HG03103 (cell line): ENCODE data around the gene PNPLA7.
A peak's percentile ranks its signal among the peaks of the same experiment; 100 is the strongest.
"Not testable (repeated sequence)": the region's sequence is repeated elsewhere in the genome, so short reads cannot be mapped to it uniquely, and the experiment has no call there.

Experiments
- ATAC-seq: cut with Tn5 transposase; IDR thresholded peaks from one replicate; pipeline ENCODE4 v1.9.1; 2021; ENCODE audit warnings: low read depth; ENCODE audit not compliant: unreplicated experiment

PNPLA7 gene

GRCh38 chr9:137426018-137426681, 124.1 kb downstream of the PNPLA7 start:
- no peak for ATAC-seq

GRCh38 chr9:137423514-137424291, 126.5 kb downstream of the PNPLA7 start:
- ATAC-seq: peak; percentile 19

- ATAC-seq: peak; percentile 72
These were observed 127.3 kb downstream of the PNPLA7 start, which contains the start of the genes EXD3 and NOXA1 for GRCh38 chr9:137422604-137423513. Gene EXD3 (minus strand): TSS chr9:137423162. CDS start chr9:137395357, 27,805 bp downstream. Gene NOXA1 (plus strand): TSS chr9:137423393. CDS start chr9:137423530, 137 bp downstream.

- no peak for ATAC-seq
These were observed 128.2 kb downstream of the PNPLA7 start for GRCh38 chr9:137421838-137422603.

- ATAC-seq: no peak
These were observed 132.8 kb downstream of the PNPLA7 start for GRCh38 chr9:137417161-137418021.

DNA sequence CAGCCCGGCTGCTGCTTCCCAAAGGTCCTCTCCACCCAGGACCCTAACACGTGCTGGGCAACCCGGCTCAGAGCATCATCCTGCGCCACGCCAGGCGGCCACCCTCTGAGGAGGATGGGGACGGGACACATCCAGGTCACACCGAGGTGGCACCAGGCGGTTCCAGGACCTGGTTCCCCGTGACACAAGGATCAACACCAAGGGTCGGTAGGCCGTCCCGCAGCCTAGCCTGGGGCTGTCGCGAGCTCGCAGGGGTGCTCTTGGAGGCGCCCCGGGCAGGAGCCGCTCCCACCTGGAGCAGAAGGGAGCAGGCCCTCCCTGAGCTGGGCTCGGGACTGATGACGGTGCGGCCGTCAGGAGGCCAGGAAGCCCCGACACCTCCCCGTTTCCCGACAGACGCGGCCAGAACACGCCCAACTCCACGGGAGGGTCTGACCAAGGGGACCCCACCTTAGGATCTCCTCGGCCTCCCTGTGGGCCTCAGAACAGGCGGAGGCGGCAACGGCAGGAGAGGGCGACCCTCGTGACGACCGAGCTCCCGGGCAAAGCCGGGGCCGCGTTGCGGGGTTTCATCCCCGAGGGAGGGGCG, 133.5 kb downstream of the PNPLA7 start:
- ATAC-seq: no peak

DNA sequence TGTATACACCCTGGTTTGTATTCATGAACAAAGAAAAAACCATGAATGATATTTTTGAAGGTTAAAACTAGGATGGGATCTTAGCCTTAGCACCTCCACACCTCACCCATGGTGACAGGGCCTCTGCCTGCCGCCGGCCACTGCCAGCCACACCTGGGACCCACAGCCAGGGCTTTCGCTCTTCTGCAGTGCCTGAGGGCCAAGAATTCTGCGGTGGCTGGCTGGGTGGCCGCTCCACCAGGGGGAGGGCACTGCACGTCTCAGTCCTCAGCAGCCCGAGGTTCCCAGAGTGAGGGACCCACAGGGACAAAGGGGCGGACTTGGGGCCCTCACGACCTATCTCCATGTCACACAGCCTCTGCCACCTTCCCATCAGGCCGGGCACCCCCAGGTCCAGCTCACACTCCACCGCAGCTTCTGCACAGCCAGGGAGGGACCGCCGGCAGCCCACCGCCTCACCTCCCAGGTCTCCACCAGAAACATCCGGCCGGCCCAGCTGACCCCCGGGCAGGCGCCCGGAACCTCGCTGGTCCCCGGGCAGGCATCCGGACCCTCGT, 134.1 kb downstream of the PNPLA7 start:
- no peak for ATAC-seq

GRCh38 chr9:137415451-137415850, 134.8 kb downstream of the PNPLA7 start:
- no peak for ATAC-seq

DNA sequence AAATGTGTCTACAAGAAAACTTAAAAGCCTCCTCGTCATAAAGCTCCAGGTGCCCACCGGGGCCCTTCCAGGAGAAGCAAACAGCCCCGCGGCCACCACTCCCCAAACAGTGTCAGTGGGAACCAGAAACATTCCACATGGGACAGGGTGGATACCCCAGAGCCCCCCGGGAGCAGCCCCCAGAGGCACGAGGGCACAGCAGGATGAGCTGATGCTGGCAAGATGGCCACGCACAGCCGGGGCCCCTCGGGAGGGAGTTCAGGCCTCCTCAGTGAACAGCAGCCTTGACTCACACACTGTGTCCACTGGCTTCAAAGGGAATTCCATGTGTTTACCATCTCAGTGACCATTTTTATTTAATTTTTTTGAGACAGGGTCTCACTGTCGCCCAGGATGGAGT, 137.8 kb downstream of the PNPLA7 start:
- ATAC-seq: no peak

DNA sequence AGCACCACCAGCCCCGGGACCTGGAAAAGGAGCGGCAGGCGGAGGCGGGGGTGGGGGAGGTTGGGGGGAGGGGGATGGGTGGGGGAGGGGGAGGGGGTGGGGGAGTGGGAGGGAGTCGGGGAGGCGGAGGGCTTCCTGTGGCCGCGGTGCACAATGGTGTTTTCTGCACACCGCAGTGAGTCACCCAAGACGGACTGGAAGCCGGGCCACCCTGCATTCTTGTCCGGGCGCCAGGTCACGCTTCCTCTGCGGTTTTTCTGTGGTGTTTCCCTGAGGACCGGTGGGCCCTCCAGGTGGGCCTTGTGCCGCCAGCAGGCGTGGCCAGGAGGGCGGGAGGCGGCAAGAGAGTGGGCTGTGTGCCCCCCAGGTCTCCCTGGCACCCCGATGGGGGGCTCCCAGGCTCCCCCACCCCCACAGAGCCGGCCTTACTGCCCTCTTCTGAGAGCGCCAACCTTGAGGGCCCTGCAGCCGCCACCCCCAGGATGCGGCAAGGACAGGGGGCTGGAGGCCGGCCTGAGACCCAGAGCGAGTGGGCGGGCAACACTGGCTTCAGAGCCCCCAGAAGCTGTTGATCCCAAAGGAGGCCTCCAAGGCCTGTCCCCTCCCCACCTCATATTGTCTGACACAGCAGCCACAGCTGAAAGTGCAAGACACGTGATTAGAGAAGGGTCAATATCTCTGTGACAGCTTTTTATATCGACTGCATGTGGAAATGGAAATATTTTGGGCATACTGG, 138.4 kb downstream of the PNPLA7 start:
- no peak for ATAC-seq

DNA sequence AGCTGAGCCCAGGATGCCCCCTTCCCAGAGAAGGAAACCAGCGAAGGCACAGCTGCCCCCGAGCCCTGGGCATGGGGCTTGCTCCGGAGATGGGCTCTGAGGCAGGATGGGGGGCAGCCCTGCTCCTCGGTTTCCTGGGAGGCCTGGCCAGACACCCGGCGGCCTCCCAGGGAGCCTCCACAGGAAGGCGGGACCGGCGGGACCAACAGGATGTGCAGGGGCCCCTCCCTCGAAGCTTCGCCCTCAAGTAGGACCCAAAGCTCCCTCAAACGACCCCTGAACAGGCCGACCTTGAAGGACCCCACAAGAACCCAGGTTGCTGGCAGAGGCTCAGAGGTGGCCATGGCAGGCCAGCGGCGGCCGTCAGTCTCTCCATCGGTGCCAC, 138.9 kb downstream of the PNPLA7 start:
- ATAC-seq: no peak

DNA sequence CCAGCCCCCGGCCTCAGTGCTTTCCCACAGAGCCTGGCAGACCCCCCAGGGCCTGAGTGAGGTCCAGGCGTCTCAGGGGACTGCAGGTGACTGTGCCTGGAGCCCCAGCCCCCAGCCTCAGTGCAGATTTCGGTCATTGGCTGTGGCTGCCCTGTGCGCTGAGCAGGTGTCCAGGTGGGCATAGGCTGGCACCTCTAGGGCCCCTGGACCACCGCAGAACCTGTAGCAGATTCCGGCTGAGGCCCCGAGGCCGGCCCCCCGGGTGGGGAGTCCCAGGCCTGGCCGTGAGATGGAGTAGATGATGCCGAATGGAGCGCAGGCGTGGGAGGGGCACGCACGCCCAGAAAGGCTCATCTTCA, 139.3 kb downstream of the PNPLA7 start:
- no peak for ATAC-seq

GRCh38 chr9:137410236-137410890, 139.8 kb downstream of the PNPLA7 start:
- ATAC-seq: not testable (repeated sequence)
